Naive thymus-derived CD4-positive, alpha-beta T cell (primary cell): ENCODE results near the gene FRMD6. TPM values are rescaled to one million over a fixed set of nuclear protein-coding genes. Genes with fewer than 3 reads are reported as not detected.

Experiments used
- polyA plus RNA-seq, 2 donors: library from polyadenylated mRNA; unstranded; fragments of 300-500 nt; fragmentation: Illumina TruSeq; gene quantifications; one replicate each; pipeline ENCODE4 v1.2.3, GENCODE V29; 2021
- total RNA-seq, 6 experiments: library from RNA in 5 of 6; stranded (reverse) in 5 of 6; gene quantifications; 1 replicate in 5 of 6; 2 replicates in 1 of 6; pipeline ENCODE4 v1.2.3 and lab custom pipeline; 2021 to 2026

Gene FRMD6
- total and polyA plus RNA-seq, 7 experiments from 2014 or later, result 0.28 to 4.8 (median 3.8) TPM

Other genes with a start within 250 kb of the FRMD6 start
- 100 to 1,000 TPM in 3 of 5 experiments, 10 to 100 TPM in 2; 62.1 to 199 (median 106) TPM for gene GNG2, start 208.7 kb downstream of the FRMD6 start, total RNA-seq
- 100 to 1,000 TPM; 117 to 135 TPM for gene GNG2, start 208.7 kb downstream of the FRMD6 start, polyA plus RNA-seq